HG03280 (cell line): ENCODE data around the gene WBP4.
"Not testable (repeated sequence)": the region's sequence is repeated elsewhere in the genome, so short reads cannot be mapped to it uniquely, and the experiment has no call there.

Source experiments
- ATAC-seq: cut with Tn5 transposase; IDR thresholded peaks from one replicate; pipeline ENCODE4 v1.9.1; 2021; ENCODE audit warnings: mild to moderate bottlenecking, moderate library complexity; ENCODE audit not compliant: unreplicated experiment

The WBP4 gene

GRCh38 chr13:41075485-41075884, 14.2 kb downstream of the WBP4 start:
- no peak for ATAC-seq

- no peak for ATAC-seq
Measured at GRCh38 chr13:41077475-41077874, 16.2 kb downstream of the WBP4 start.

GRCh38 chr13:41079725-41080124, 18.4 kb downstream of the WBP4 start:
- ATAC-seq = no peak

GRCh38 chr13:41085961-41086585, 24.8 kb downstream of the WBP4 start:
- ATAC-seq = no peak

GRCh38 chr13:41095681-41096080, 34.4 kb downstream of the WBP4 start:
- ATAC-seq = not testable (repeated sequence)

GRCh38 chr13:41098761-41099160, 37.5 kb downstream of the WBP4 start:
- ATAC-seq = no peak

GRCh38 chr13:41099986-41100385, 38.7 kb downstream of the WBP4 start:
- no peak for ATAC-seq

GRCh38 chr13:41107104-41107571, 45.8 kb downstream of the WBP4 start:
- no peak for ATAC-seq

GRCh38 chr13:41107584-41108014, 46.3 kb downstream of the WBP4 start:
- no peak for ATAC-seq

- no peak for ATAC-seq
Measured at GRCh38 chr13:41111454-41111853, 50.1 kb downstream of the WBP4 start.

GRCh38 chr13:41117869-41118268, 56.6 kb downstream of the WBP4 start:
- ATAC-seq = no peak

GRCh38 chr13:41122838-41123237, 61.5 kb downstream of the WBP4 start:
- no peak for ATAC-seq

- ATAC-seq = no peak
Measured at GRCh38 chr13:41127701-41128100, 66.4 kb downstream of the WBP4 start.

GRCh38 chr13:41130356-41130755, 69.0 kb downstream of the WBP4 start:
- no peak for ATAC-seq

- not testable (repeated sequence) for ATAC-seq
Measured at GRCh38 chr13:41131189-41131588, 69.9 kb downstream of the WBP4 start.

- peak; percentile 4 for ATAC-seq
Measured at GRCh38 chr13:41131660-41132511, 70.6 kb downstream of the WBP4 start.

- ATAC-seq = peak; percentile 98
Measured at GRCh38 chr13:41132512-41133152, 71.3 kb downstream of the WBP4 start, which contains the start of gene KBTBD6. KBTBD6 (minus strand) TSS chr13:41132802; CDS start chr13:41132511, 291 bp downstream.
